LNCaP clone FGC (cell line): Measurements from ENCODE around the gene UTP3.
"Not testable (repeated sequence)": the region's sequence is repeated elsewhere in the genome, so short reads cannot be mapped to it uniquely, and the experiment has no call there.

Experiments used
- DNase-seq: peaks from one replicate; pipeline ENCODE4 v3.0.0-alpha.2; 2011; ENCODE audit warnings: low read depth
- H3K4me3 ChIP-seq: 2 replicates; pipeline ENCODE4 v1.5.1; 2011; ENCODE audit warnings: mild to moderate bottlenecking, low read depth, low read length, control low read depth
- CTCF ChIP-seq: IDR thresholded peaks from 2 replicates; pipeline ENCODE4 v1.5.1; 2012; ENCODE audit warnings: mild to moderate bottlenecking; ENCODE audit not compliant: control insufficient read depth, insufficient read depth; ENCODE audit errors: extremely low read depth

Gene UTP3

DNA sequence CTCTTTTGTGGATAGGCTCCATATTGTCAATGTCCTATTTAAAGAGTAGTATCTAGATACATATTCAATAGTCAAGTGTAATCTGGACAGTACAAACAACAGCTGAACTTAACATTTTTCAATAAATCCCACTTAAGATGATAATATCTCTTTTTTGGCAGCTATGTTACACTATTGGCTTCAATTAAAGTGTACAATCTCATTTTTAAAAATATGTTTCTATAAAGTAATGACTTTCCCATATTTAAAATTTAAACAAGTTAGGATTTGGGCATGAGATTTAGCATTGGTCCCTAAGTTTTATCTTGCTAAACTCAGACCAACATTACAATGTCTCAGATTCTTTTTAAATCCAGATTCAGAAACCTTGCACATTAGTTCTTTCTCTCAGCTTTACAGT, 14.1 kb upstream of the UTP3 start:
- DNase-seq, result no peak
- TF ChIP-seq CTCF, result no peak
- no peak overlapping the region for H3K4me3 ChIP-seq

DNA sequence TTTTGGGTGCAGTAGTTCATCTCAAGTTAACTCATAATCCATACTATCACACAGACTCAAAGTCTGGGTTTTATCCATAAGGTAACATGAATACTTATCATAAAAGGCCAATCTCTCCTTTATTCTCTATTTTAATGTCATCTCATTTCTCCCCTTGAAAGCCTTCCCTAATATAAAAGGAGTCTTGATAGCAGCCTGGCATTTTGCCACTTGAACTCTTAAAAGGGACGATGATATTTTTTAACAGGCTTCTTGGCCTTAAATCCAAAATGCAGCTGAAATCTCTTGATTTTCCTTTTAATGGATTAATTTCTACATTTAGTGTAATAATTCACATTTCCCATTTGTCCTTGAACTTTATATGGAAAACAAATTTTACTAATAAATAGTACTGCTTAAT, 13.6 kb upstream of the UTP3 start:
- no peak for DNase-seq
- no peak for TF ChIP-seq CTCF
- H3K4me3 ChIP-seq, result no peak overlapping the region

DNA sequence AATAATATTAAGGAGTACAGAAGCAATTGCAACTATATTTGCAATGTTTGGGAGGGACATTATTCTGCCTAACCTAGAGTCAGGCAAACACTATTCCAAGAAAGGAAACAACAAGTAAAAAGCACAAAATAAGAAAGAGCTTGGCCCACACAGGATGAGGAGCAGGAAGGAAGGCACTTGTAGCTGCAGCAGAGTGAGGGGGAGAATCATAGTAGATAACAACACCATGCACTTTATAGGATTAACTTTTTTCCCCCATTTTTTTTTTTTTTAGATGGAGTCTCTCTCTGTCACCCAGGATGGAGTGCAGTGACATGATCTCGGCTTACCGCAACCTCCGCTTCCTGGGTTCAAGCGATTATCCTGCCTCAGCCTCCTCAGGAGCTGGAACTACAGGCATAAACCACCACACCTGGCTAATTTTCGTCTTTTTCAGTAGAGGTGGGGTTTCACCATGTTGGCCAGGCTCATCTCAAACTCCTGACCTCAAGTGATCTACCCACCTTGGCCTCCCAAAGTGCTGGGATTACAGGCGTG, 11.7 kb upstream of the UTP3 start:
- no peak overlapping the region for H3K4me3 ChIP-seq
- TF ChIP-seq CTCF, result no peak
- no peak for DNase-seq

- H3K4me3 ChIP-seq, result no peak overlapping the region
- TF ChIP-seq CTCF, result no peak
- DNase-seq, result no peak
These were observed 9.8 kb upstream of the UTP3 start for GRCh38 chr4:70678383-70678999.

DNA sequence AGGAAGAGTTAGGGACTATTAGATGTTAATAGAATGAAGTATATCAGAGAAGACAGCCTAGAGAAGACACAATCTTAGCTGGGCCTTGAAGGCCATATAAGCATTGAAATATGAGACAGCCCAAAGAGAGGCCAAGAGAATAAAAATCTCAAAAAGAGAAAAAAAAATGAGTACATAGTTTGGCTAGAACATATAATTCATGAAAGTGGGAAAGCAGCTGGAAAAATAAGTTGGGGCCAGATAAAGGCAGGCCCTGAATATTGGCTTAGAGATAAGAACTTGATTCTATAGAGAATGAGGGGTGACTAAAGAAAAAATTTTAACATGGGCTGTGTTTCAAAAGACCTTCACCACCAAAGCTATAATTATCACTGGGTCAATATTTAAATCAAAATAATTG, 7.4 kb upstream of the UTP3 start:
- no peak for DNase-seq
- TF ChIP-seq CTCF, result no peak
- H3K4me3 ChIP-seq, result no peak overlapping the region

GRCh38 chr4:70681704-70682103, 6.6 kb upstream of the UTP3 start:
- DNase-seq, result no peak
- no peak for TF ChIP-seq CTCF
- no peak overlapping the region for H3K4me3 ChIP-seq

DNA sequence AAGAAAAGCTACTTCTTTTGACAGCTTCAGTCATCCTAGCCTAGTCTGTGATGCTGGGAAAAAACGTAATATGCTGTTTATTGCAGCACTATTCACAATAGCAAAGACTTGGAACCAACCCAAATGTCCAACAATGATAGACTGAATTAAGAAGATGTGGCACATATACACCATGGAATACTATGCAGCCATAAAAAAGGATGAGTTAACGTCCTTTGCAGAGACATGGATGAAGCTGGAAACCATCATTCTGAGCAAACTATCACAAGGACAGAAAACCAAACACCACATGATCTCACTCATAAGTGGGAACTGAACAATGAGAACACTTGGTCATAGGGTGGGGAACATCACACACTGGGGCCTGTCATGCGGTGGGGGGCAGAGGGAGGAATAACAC, 6.2 kb upstream of the UTP3 start:
- DNase-seq, H3K4me3 ChIP-seq: not testable (repeated sequence)
